Suppressor macrophage treated with lipopolysaccharide for 4 hours (primary cell): ENCODE measurements around the gene TLL2.

ENCODE experiments used
- DNase-seq: peaks from one replicate; pipeline ENCODE4 v3.0.0-alpha.2; 2020

The TLL2 gene

DNA sequence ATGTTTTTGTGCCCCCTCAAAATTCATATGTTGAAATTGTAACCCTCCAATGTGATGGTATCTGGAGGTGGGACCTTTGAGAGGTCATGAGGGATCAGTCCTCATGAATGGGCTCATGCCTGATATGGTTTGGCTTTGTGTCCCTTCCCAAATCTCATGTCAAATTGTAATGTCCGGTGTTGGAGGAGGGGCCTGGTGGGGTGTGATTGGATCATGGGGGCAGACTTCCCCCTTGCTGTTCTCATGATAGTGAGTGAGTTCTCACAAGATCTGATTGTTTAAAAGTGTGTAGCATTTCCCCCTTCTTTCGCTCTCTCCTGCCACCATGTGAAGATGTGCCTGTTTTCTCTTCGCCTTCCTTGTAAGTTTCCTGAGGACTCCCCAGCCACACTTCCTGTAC is 53.4 kb downstream of the TLL2 start:
- no peak for DNase-seq

DNA sequence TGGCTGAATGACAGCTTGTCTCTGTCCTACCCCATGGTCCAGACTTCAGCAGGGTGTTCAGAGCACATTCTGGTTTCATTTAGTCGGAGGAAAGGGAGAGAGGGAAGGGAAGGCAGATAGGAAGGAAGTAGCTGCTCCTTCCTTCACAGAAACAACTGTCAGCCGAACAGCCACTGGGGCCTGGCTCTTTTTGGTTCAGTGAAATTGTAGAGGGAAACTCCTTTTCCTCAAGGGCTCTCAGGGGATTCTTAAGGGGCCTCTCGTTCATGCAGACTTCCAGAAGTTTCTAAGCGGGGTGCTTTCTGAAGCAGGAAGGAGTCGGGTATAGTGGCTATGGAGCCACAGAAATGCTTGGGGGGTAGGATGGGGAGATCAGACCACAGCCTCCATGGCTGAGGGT is 56.4 kb downstream of the TLL2 start:
- DNase-seq = no peak

DNA sequence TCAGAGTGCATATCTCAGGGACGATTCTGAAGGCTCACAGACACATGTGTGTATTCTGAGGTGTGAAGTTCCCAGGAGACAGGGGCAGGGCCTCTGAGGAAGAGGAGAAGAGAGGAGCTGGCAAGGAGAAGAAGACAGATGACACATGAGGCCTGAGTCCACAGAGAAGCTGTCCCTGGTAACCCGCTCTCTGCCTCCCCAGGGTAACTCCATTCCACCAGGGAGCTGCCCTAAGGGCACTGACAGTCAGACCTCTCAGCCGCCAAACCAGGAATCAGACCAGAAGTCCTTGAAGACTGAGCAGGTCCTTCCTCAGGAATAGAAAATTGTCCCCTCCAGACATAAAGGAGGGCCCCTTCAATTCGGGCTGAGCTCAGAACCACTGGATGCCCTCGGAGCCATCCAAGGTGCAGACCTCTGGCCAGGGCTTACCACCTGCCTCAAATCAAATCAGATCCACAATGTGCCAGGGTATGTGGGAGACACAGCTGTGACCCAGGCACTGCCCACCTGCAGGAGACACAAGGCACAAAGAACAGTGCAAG is 57.4 kb downstream of the TLL2 start:
- DNase-seq = no peak

DNA sequence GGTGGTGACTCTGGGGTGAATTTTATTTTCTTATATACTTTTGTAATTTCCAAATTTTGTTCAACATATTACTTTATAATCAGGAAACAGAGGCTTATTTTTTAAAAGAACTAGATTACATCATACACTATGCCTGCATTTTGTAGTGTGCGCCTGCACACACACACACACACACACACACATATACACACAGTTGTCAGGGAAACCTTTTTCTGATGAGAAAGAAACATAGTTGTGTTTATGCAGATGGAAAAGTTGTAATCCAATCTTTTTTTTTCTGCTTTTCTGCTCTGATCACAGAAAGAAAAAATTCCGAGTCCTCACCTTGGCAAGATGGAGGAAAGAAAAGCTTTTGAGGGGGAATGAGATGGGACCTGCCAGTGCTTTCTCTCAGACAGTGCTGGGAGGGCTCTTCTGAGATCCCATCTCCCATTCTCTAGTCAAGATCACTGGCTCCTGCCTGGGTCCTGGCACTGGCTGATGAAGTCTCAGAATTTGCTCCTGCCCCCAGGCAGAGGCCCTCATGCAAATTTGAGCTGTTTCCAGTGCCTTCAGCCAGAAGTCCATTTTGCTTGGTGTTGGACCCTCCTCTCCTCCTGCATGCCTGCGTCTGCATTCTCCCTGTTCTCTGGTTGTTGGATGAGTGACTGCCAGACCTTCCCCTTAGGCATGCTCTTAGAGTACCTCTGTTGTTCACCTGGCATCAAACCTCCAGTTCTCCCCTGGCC is 59.7 kb downstream of the TLL2 start:
- no peak for DNase-seq

DNA sequence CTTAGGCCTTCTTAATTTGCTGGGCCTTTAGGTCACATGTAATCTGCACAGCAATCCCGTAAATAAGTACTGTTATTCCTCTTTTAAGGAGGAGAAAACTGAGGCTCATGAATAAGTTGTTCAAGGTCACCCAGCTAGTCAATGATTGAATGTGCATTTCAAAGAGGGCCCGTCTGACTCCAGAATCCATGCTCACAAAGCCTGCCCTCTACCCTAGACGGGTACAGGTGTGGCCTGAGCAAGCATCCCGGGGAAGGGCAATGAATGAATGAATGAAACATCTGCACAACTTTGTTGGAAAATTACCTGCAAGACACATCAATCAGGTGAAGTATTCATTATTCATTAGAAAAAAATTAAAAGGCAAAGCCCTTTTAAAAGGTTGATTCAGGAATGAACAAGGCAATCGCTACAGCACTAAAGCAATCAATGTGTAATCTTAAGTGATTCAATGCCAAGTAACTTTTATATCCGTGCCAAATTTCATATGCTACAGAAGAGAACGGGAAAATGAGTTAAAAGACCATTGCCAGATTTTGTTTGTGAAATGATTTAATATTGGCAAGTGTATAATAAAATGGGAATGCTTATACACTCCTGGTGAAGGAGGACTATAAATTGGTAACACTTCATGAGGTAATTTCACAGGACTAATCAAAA is 61.1 kb downstream of the TLL2 start:
- DNase-seq = no peak

DNA sequence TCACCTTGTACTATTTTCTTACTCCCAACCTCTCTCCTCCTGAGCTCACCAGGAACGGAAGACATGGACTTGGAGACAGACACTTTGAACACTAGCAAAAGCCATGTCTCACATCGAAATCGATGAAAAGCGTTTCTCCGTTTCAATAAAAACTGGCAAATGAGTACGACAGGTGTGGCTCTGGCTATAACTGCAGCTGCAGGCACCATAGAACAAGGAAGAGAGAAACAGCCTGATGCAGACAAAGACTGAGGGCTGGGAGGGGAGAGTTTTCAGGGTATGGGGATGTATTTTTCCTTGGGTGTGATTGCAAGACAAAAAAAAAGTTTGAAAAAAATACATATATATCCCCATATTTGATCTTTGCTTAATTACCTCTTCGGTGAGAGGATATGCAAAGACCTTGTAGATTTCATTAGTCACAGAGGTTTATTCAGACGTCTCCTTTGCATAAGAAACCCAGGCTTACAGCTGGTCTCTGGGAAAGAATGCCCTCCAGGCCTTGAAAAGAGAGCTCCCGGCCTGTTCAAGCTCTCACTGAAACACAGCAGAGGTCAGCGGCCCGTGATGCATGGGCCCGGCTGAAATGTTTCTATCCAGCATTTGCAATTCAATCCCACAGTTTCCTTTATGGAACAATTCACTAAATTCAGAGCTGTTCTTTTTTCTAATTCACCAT is 63.1 kb downstream of the TLL2 start:
- DNase-seq = no peak

DNA sequence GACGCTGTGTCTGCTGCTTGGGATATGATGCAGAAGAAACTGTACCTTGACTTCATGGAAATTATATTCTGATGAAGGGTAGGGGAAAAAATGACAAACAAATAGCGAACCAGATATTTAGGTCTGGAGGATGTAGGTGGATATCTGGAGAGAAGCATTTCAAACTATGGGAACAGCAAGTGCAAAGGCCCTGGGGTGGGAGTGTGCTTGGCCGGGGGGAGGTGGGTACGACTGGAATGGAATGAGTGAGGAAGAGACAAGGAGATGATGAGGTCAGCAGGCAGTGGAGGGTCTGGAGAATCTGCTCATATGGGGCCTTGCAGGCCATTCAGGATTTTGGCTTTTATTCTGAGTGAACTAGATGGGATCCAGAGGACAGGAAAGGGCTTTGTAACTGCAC is 65.2 kb downstream of the TLL2 start:
- no peak for DNase-seq

DNA sequence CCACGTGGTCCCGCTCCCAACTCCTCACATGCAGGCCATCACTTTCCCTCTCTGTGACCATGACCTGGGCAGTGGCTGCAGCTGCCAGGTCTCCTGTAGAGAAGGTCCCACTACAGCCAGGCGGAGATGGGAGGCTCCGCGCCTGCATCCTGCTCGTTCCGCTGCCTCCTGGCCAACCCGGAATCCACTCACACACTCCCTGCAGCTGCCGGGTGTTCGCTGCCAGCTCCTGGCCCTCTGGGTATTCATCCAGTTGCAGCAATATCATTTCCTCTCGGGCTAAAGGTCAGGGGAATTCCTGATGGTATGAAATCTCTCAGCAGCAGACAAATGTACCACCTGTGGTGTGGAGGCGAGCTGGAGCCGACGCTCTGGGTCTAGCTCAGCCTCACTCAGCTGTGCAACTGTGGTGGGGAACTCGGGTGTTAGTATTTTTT is 65.7 kb downstream of the TLL2 start:
- DNase-seq = no peak

DNA sequence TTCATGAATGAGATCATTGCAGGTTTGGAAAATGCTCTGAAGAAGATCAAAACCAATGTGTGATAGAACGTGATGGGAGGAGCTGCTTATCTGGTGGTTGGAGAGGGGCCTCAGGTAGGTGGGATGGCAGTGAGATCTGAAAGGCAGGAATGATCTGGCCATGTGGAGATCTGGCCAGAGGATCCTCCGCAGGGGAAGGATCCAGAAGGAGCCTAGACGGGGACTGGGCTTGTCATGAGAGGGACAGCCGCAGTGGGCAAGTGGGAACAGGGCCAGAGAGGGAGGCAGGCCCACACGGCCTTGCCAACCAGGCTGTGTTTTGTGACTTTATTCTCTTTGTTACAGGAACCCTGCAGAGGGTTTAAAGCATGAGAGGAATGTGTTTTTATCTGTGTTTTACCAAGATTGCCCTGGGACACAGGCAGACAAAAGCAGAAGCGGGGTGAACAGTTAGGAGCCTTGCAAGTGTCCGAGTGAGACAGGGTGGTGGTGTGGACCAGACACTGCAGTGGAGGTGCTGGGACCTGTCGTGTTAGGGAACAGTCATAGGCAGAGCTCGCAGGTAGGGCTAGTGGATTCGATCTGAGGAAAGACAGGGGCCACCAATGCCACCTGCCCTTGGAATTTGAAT is 66.6 kb downstream of the TLL2 start:
- DNase-seq = no peak

DNA sequence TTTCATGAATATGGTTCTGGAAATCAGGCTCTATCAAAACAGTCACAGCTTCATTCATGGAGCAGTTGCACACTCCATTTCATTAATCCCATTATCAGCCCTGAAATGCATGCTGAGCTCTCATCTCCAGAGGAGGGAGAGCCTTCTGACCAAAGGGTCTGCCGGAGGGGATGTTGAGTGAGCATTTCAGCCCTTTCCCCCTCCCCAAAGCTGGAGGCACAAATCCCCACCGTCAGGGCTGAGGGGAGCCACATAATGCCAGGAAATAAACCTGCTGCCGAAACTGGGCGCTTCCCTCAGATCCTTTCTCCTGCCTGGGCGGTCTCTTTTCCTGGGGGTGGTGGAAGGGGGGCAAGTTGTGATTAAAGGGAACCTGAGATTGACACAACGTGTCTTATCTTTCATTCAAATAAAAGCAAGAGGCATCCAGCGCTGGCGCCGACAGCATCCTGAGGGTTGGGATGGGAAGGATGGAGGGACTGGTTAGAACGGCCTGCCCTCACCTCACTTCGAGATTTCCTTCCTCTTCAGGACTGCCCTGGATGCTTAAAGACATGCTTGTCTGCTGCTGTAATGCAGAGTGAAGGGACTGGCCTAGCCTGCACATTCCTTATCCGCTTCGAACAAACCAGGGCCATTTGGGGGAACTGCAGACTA is 71.6 kb downstream of the TLL2 start:
- DNase-seq = no peak

DNA sequence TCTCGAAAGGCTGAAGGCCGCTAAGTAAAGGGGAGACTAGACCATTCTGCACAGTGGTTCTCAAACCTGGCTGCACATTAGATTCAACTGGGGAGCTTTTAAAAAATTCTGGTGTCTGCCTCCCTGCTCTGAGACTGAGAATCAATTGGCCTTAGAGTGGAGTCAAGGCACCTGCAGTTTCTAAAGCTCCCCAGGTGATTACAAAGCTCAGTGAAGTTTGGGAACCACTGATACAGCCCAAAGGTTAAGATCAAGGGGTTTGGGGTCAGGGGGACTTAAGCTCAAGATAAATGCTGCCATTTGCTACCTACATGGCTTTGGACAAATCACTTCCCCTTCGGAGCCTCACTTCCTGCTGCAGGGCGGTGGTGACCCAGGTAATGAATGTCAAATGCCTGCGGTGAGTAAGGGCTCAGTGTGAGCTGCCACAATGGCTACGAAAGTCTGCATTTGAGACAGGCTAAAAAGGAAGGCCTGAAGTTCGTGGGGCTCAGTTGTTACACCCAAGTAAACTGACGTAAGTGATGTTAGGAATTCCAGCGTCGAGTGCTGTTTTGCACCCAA is 72.3 kb downstream of the TLL2 start:
- DNase-seq = no peak

DNA sequence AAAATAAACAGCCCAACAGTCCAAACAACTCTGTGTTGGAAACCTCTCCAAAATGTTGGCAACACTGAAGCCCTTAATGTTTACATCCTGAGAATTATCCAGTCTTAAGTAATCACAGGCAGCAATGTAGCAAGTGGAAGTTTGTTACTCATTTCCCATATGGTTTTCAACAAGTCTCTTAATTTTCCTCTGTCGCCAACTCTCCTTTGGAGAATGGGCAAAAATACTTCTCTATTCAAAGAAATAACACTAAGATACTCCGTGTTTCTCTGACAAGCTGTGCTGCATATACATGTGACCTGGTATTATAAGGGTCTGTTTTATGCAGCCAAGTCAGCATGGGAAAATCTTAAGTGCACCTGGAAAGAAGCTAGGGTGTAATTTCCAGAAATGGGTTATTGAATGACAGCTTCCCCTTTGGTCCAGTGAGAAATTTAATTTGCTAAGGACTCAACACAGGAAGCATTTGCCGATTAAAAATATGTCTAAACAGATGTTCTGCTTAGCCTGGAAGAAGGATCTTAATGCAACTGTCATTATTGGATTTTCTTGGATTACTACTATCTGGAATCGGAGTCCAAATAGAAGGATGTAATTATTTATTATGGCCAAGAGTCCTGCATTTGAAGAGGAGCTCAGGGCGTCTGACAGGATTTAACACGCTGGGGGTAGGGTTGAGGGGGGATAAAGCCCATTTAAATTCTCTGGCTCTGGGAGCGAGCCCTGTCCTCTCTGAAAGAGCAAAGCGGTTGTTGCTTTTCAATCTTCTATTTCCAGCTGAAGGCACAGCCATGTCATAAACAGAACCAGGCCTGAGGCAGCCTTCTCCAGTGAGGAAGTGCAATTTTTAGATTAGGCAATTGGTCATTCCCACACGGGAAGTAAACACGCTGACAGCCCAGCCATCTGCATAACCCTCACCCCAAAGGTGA is 73.1 kb downstream of the TLL2 start:
- DNase-seq = peak; percentile 29

DNA sequence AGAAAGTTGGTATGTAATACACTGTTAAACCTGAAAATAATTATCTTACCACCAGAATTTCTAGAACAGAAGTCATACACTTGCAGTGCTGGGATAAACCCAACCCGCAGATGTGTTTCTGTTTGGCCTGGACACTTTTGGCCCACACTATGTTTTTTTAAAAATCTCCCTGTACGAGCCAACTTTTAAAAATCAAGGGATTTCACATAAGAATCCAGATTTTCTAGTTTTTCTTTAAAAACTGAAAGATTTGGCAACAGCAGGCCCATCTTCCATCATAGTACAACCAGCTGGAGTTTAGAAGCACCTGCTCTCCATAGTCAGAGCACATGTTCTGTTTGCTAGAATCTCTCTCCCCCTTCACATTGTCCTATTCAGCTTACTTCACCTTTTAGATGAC is 74.0 kb downstream of the TLL2 start:
- DNase-seq = no peak

DNA sequence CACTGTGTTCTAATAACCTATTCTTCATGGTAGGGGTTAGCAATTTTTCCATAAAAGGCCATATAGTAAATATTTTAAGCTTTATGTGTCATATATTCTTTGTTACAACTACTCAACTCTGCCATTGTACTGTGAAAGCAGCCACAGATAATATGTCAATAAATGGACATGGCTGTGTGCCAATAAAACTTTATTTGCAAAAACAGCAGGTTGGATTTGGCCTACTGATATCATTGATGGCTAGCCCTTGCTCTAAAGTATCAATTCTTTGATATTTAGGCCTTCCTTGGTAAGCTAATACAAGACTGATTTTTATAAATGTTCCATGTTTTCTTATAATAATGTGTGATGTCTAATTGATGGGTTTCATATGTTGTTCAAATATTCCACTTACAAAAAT is 77.7 kb downstream of the TLL2 start:
- no peak for DNase-seq

DNA sequence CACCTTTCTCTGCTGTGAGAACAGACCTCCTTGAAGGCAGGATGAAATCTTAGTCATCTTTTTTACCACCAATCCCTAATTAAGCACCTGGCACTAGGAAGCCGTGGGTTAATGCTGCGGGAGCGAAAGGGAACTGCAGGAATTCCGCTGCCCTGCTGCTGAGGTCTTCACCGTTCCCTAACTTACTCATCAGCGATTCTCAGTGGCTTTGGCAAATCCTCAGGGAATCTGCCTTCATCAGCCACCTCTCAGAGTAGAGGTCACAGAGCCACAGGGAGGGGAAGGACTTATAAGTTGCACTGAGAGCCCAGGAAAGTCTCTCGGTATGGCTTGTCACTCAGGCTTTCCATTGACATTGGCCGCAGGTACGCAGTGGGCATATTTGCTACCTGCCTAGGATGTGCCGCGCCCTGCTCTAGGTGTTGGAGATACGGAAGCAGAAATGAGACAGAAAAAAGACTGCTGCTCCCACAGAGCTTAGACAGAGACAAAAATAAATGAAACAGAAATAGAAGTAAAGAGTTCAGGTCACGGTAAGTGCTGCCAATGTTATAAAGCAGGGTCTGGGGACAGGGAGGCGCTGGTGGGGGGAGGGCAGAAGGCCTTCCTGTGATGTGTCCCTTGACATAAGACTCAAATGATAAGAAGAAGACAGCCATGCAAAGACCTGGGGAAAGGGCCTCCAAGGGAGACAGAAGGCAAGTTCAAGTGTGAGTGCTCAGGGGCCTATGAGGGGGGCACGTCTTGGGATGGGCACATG is 82.3 kb downstream of the TLL2 start:
- DNase-seq = no peak

DNA sequence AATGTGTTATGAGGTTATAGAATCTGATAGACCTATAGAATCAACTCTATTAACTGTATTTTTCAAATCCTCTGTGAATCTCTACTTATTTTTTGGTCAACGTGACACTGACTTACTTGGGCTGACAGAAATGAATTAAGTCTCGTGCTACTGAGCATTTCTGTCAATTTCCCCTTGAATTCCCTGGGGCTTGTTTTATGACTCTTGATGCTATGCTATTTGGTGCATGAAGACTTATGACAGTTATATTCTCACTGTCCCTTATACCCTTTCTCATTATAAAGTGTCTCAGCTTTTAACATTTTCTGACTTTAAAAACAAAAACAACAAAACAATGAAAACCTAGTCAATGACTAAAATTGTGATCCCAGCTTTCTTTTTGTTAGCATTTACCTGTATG is 86.4 kb downstream of the TLL2 start:
- no peak for DNase-seq

DNA sequence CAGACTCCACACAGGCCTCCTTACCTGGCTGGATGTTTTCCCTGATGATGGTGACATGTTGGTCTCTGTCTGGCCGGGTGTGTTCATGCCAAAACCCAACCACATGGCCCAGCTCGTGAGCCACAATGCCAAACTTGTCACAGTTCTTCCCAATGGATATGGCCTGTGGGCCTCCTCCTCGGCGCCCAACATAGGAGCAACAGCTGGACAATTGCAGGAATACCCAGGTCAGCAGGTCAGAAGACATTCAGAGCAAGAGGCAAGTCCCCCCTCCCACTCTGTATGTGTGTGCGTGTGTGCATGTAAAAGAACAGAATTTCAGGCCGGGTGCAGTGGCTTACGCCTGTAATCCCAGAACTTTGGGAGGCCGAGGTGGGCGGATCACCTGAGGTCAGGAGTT is 91.2 kb downstream of the TLL2 start:
- DNase-seq = no peak

DNA sequence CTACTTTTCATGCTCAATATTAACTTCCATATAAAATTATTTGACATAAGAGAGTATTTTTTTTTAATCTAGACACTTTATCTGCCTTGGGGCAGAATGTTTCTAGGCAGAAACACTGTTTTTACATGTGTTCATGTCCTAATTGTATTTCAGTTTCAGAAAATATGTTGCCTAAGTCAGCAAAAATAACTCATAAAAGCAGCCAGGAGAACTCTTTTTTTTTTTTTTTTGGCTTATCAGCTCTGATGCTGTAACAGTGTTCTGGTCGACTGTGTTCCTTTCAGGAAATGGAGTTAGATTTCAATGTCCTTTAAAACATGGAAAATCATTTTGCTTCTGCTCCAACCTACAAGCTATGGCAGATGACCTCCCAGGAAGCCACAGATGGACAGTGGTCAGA is 91.7 kb downstream of the TLL2 start:
- DNase-seq = no peak

DNA sequence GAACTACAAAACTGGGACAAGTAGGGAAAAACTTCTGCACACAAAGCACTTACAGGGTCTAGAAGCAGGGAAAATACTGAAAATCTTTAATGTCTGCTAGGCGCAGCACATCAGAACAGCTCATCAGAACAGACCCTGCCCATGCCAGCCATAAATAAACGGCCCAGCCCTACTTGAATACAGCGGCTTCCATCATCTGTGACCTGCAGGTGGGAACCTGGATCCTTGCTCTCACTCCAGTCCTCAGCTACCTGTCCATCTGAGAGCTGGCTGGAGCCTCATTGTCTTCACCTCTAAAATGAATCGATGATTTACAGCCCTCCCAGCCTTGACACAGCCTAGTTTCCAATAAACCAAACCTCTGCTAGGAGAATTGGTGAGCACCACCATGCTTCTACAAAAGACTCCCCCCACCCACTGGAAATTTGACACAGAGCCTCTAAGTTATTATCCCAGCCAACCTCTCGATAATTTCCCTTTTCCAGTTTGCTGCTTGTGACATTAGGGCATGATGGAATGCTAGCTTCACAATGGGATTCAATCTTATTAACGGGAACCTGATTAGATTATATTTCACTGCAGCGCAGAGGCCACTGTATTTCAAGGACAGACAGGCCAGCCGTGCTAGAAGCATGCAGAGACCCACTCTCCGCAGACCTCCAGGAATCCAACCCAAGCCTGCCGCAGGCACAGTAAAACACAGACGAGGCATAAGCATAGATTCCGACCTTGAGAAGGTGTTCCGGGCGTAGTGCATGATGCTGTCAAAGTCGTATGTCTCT is 93.3 kb downstream of the TLL2 start:
- DNase-seq = no peak

DNA sequence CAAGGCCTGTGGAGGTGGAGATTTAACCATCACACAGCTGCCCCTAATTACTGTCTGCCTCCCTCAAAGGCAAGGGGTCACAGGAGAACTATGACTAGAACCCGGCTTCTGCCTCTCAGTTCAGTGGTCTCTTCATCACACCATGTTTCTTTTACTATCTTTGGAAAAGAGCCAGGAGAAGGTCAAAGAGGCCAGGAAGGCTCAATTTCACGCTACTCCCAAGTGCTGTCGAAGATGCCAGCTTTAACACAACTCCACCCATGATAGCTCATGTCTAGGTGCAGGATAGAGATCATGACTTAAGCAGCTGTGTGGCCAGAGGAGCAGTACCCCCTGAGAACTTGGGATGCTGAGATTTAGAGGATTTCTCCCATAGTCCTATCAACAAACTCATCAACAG is 94.4 kb downstream of the TLL2 start:
- no peak for DNase-seq
